GM12878 (cell line): ENCODE measurements around the gene MED13L. TPM values are rescaled to one million over a fixed set of nuclear protein-coding genes. Genes with fewer than 3 reads are reported as not detected.

Experiments
- ATAC-seq: fragments of 200-7000 bp; cut with Tn5 transposase; 3 replicates; pipeline ENCODE4 v1.9.1; 2020; ENCODE audit warnings: mild to moderate bottlenecking, moderate library complexity
- BruUV-seq: library from RNA; stranded (reverse); fragments of 400-500 nt; replicated peaks from 2 replicates; lab custom pipeline; 2021; lab: Mats Ljungman, UMichigan
- CTCF ChIA-PET: fragments of 300-600 bp; sonication (Branson Sonifier 250); formaldehyde crosslinking; extraction: SDS; loops from one replicate; lab custom pipeline; 2021; ENCODE audit warnings: inconsistent platforms; lab: Yijun Ruan, JAX
- POLR2A ChIA-PET: fragments of 350-600 bp; formaldehyde crosslinking; extraction: SDS; loops from one replicate; lab custom pipeline; 2021; ENCODE audit warnings: inconsistent platforms; lab: Charles Lee
- RAD21 ChIA-PET: fragments of 300-600 bp; sonication (Branson Sonifier 250); formaldehyde crosslinking; loops from one replicate; lab custom pipeline; 2023; ENCODE audit warnings: antibody characterized with exemption; ENCODE audit not compliant: unreplicated experiment; lab: Charles Lee
- SMC1A ChIA-PET: fragments of 300-600 bp; sonication (Branson Sonifier 250); formaldehyde crosslinking; loops from one replicate; lab custom pipeline; 2023; ENCODE audit not compliant: unreplicated experiment, uncharacterized antibody; lab: Charles Lee
- DNase-seq: peaks from one replicate; pipeline ENCODE4 v3.0.0-alpha.2; 2011; ENCODE audit warnings: low read depth, low spot score
- FAIRE-seq: peaks from 3 replicates; lab custom pipeline; 2011; peaks lifted over from hg19 to GRCh38; lab: Jason Lieb, UNC
- H2AFZ ChIP-seq: 2 replicates; pipeline ENCODE4 v1.6.0; 2011; ENCODE audit warnings: low read depth, low read length, control low read depth; ENCODE audit not compliant: control insufficient read depth
- H3K27ac ChIP-seq: 2 replicates; pipeline ENCODE4 v1.5.1; 2011; ENCODE audit warnings: control low read depth; ENCODE audit not compliant: control insufficient read depth, insufficient read depth
- H3K27me3 ChIP-seq, 2 experiments: replicated peaks in 1 of 2; 2 replicates each; pipeline versions ENCODE4 v1.6.0 to v1.6.1; 2011; ENCODE audit warnings: low read length in 1 of 2; ENCODE audit not compliant: control insufficient read depth in 2 of 2, insufficient read depth in 2 of 2
- H3K36me3 ChIP-seq, 2 experiments: 2 replicates each; pipeline ENCODE4 v1.5.1; 2011; ENCODE audit warnings: low read length in 1 of 2; ENCODE audit not compliant: control insufficient read depth in 2 of 2, insufficient read depth in 2 of 2
- H3K4me1 ChIP-seq: 2 replicates; pipeline ENCODE4 v1.6.1; 2011; ENCODE audit warnings: mild to moderate bottlenecking, low read length, moderate library complexity, mixed read lengths; ENCODE audit not compliant: control insufficient read depth, insufficient read depth
- H3K4me2 ChIP-seq: 2 replicates; pipeline ENCODE4 v1.6.0; 2011; ENCODE audit warnings: control low read depth; ENCODE audit not compliant: control insufficient read depth, insufficient read depth
- H3K4me3 ChIP-seq: fragments of 200-600 bp; sonication (generic); 2 replicates; pipeline ENCODE4 v1.5.1; 2016
- H3K79me2 ChIP-seq: 2 replicates; pipeline ENCODE4 v1.6.0; 2011; ENCODE audit warnings: low read length; ENCODE audit not compliant: control insufficient read depth, insufficient read depth
- H3K9ac ChIP-seq: 2 replicates; pipeline ENCODE4 v1.8.0; 2011; ENCODE audit warnings: low read length, control low read depth, mixed read lengths; ENCODE audit not compliant: control insufficient read depth, insufficient read depth
- H3K9me3 ChIP-seq: replicated peaks from 3 replicates; pipeline ENCODE4 v1.5.1; 2011; ENCODE audit warnings: mild to moderate bottlenecking, low read length; ENCODE audit not compliant: control insufficient read depth, insufficient read depth
- H4K20me1 ChIP-seq: 2 replicates; pipeline ENCODE4 v1.6.0; 2011; ENCODE audit not compliant: control insufficient read depth, insufficient read depth
- BACH1 ChIP-seq: fragments of 450-650 bp; IDR thresholded peaks from 2 replicates; pipeline ENCODE4 v1.6.1; 2017; ENCODE audit warnings: mild to moderate bottlenecking, borderline replicate concordance
- BCL11A ChIP-seq: IDR thresholded peaks from 2 replicates; pipeline ENCODE4 v1.6.1; 2011; ENCODE audit warnings: low read depth, low read length
- BCLAF1 ChIP-seq: fragments of 450-650 bp; IDR thresholded peaks from 2 replicates; pipeline ENCODE4 v1.6.1; 2017; ENCODE audit warnings: antibody characterized with exemption, mild to moderate bottlenecking, moderate library complexity
- CBFB ChIP-seq: IDR thresholded peaks from 2 replicates; pipeline ENCODE4 v1.6.1; 2016; ENCODE audit warnings: antibody characterized with exemption, low read depth
- CBX5 ChIP-seq: sonication (generic); IDR thresholded peaks from 2 replicates; pipeline ENCODE4 v1.6.1; 2016; ENCODE audit warnings: low read depth, moderate library complexity, mild to moderate bottlenecking, inconsistent platforms
- GABPA ChIP-seq: IDR thresholded peaks from 2 replicates; pipeline ENCODE4 v1.6.1; 2014; ENCODE audit warnings: antibody characterized with exemption, low read depth, mild to moderate bottlenecking, inconsistent platforms
- MTA3 ChIP-seq: IDR thresholded peaks from 2 replicates; pipeline ENCODE4 v1.6.1; 2012; ENCODE audit warnings: low read length, inconsistent platforms, borderline replicate concordance
- MXI1 ChIP-seq: fragments of 150-350 bp; IDR thresholded peaks from 2 replicates; pipeline ENCODE4 v1.6.1; 2011; ENCODE audit warnings: low read depth, mild to moderate bottlenecking, inconsistent platforms, low read length, improper control_type of control experiment
- NFIC ChIP-seq: IDR thresholded peaks from 2 replicates; pipeline ENCODE4 v1.6.1; 2012; ENCODE audit warnings: low read depth, mild to moderate bottlenecking, inconsistent platforms, low read length, moderate library complexity
- NFXL1 ChIP-seq: fragments of 450-650 bp; IDR thresholded peaks from 2 replicates; pipeline ENCODE4 v1.6.1; 2017; ENCODE audit warnings: antibody characterized with exemption, mild to moderate bottlenecking, borderline replicate concordance
- NFYB ChIP-seq: IDR thresholded peaks from 2 replicates; pipeline ENCODE4 v1.6.1; 2011; ENCODE audit warnings: low read depth, mild to moderate bottlenecking, low read length, improper control_type of control experiment, moderate library complexity; ENCODE audit not compliant: insufficient read depth
- RAD51 ChIP-seq: fragments of 450-650 bp; IDR thresholded peaks from 2 replicates; pipeline ENCODE4 v1.6.1; 2016; ENCODE audit warnings: moderate library complexity, mild to moderate bottlenecking, inconsistent platforms
- SIN3A ChIP-seq: IDR thresholded peaks from 2 replicates; pipeline ENCODE4 v1.6.1; 2012; ENCODE audit warnings: low read depth, low read length, improper control_type of control experiment
- SREBF1 ChIP-seq: IDR thresholded peaks from 2 replicates; pipeline ENCODE4 v1.6.1; 2012; ENCODE audit warnings: mild to moderate bottlenecking, low read length
- TCF3 ChIP-seq: IDR thresholded peaks from 2 replicates; pipeline ENCODE4 v1.6.1; 2012; ENCODE audit warnings: low read depth, mild to moderate bottlenecking, low read length, borderline replicate concordance; ENCODE audit not compliant: insufficient read depth
- YY1 ChIP-seq: IDR thresholded peaks from 2 replicates; pipeline ENCODE4 v1.6.1; 2011; ENCODE audit warnings: low read depth, mild to moderate bottlenecking, low read length
- ZNF274 ChIP-seq: IDR thresholded peaks from one replicate; pipeline ENCODE4 v1.8.0; 2011; ENCODE audit not compliant: insufficient read length, insufficient read depth
- ZZZ3 ChIP-seq: IDR thresholded peaks from 2 replicates; pipeline ENCODE4 v1.6.1; 2011; ENCODE audit warnings: low read depth; ENCODE audit not compliant: control insufficient read depth, insufficient read length
- WGBS: methylation state at CpG from one replicate; pipeline ENCODE4 v1.1.6; 2016; ENCODE audit warnings: low lambda C conversion rate; ENCODE audit not compliant: insufficient replicate concordance, insufficient coverage; ENCODE audit errors: missing lambda C conversion rate; 5-methylcytosine and 5-hydroxymethylcytosine counted together
- in situ Hi-C: fragments of 300-500 bp; cut with MboI; formaldehyde crosslinking; loops from 9 replicates; pipeline ENCODE4 v1.14.3; 2018; ENCODE audit warnings: mixed read lengths
- intact Hi-C: fragments of 100-400 bp; cut with micrococcal nuclease; formaldehyde crosslinking; loops from one replicate; pipeline ENCODE4 v1.14.2; 2022; ENCODE audit not compliant: unreplicated experiment
- polyA plus RNA-seq, 11 experiments: library from polyadenylated mRNA; depleted of rRNA in 4 of 11; unstranded in 6 of 11; stranded (reverse) in 5 of 11; fragments of >200 nt; fragmentation: Nextera tagmentation in 4 of 11; fragmentation: Illumina TruSeq in 1 of 11; extraction: Ambion mirVana in 4 of 11; extraction: Trizol in 1 of 11; gene quantifications; 1 replicate in 1 of 11; 2 replicates in 10 of 11; pipeline versions ENCODE4 v1.2.1 to v1.2.3, GENCODE V29; 2011 to 2016; ENCODE audit warnings: inconsistent platforms in 2 of 11, missing spikeins in 2 of 11, low read depth in 1 of 11
- total RNA-seq, 4 experiments: library from RNA; depleted of rRNA in 3 of 4; stranded (reverse); fragments of >200 nt in 3 of 4; fragmentation: Illumina TruSeq in 1 of 4; extraction: Trizol in 1 of 4; gene quantifications; 2 replicates each; pipeline versions ENCODE4 v1.2.1 to v1.2.3, GENCODE V29; 2013 to 2021

MED13L gene
- total and polyA plus RNA-seq, 10 of the 15 experiments (the other 5 are each of a cell fraction or from before 2014, with no cell fraction given) = 3.7 to 30.1 (median 9.1) TPM

- H3K4me1 ChIP-seq = no peaks in the 10 kb centered on the region
- ChIA-PET CTCF (no interaction called here), POLR2A (no interaction called here), RAD21 (no interaction called here), SMC1A (no interaction called here)
- FAIRE-seq = peak; percentile 44
- intact Hi-C loops = no loop called here
- H3K79me2 ChIP-seq = no peaks in the 10 kb centered on the region
- H3K9me3 ChIP-seq = no peaks in the 10 kb centered on the region
- DNase-seq = no peak
- ATAC-seq = no peak
- TF ChIP-seq NFXL1 (no peak), BACH1 (no peak), MXI1 (no peak), ZZZ3 (no peak), ZNF274 (no peak), GABPA (no peak), CBFB (no peak), BCLAF1 (no peak), SIN3A (no peak), BCL11A (no peak), CBX5 (no peak), SREBF1 (no peak), TCF3 (no peak), NFIC (no peak), RAD51 (no peak), YY1 (no peak), NFYB (no peak), MTA3 (no peak)
- BruUV-seq = no TSS peak
- no peak overlapping the region for H3K9ac ChIP-seq
- WGBS = 100% methylated on average over 1 of the region's 1 CpG
- no peaks in the 10 kb centered on the region for H3K36me3 ChIP-seq
- in situ Hi-C loops = no loop called here
- no peak overlapping the region for H3K4me2 ChIP-seq
- no peak overlapping the region for H3K4me3 ChIP-seq
- no peaks in the 10 kb centered on the region for H3K27me3 ChIP-seq
- no peaks in the 10 kb centered on the region for H4K20me1 ChIP-seq
- H2AFZ ChIP-seq = no peak overlapping the region
- no peak overlapping the region for H3K27ac ChIP-seq
Observed at GRCh38 chr12:116074686-116075085, 202.8 kb downstream of the MED13L start.
